ENCODE measurements around the gene DNAJA2. TPM values are rescaled to one million over a fixed set of nuclear protein-coding genes. Genes with fewer than 3 reads are reported as not detected.

The DNAJA2 gene
- polyA plus RNA-seq, 3 donors = 17.0 to 43.3 (median 37.1) TPM

DNA sequence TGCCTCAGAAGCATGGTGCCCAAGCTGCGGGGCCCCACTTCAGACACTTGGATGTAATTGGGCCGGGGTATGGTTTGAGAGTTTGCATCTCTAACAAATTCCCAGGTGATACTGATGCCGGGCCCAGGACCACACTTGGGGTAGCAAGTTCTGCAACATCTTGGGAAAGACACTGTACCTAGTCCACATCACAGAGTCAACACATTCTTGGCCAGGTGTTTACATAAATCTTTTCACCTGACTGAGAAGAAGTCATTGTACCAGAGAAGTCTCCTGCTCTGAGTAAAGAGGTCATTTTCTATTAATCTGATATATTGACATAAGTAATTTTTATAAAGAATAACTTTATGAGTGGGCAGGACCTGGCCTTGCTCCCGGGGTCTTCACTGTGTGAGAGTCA lies 61.8 kb downstream of the DNAJA2 start:
- no peak overlapping the region for H3K27ac ChIP-seq (ENCODE audit: low read depth, low read length)
- WGBS, 3 donors = 70 to 93% (median 92%) methylated on average over 4 of the region's 4 CpGs

DNA sequence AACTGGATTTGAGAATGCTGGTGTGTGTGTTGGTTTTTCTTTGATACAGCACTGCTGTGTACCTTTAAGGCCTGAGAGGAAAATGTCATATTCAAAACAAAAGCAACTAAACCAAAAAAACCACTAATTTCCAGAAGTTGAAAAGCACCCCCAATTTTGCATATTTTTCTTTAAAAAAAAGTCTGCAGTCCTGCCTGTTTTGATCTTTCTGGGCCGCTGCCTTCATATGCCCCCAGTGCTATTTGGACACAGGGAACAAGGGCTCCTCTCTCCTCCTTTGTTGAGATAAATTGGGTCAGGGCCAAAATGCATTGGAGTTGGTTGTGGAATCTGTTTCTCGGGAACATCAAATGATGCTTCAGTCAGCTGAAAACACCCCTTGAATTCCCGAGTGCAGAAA lies 62.4 kb downstream of the DNAJA2 start:
- WGBS, 3 donors = 49 to 75% (median 66%) methylated on average over 3 of the region's 3 CpGs
- H3K27ac ChIP-seq (ENCODE audit: low read depth, low read length) = no peak overlapping the region

DNA sequence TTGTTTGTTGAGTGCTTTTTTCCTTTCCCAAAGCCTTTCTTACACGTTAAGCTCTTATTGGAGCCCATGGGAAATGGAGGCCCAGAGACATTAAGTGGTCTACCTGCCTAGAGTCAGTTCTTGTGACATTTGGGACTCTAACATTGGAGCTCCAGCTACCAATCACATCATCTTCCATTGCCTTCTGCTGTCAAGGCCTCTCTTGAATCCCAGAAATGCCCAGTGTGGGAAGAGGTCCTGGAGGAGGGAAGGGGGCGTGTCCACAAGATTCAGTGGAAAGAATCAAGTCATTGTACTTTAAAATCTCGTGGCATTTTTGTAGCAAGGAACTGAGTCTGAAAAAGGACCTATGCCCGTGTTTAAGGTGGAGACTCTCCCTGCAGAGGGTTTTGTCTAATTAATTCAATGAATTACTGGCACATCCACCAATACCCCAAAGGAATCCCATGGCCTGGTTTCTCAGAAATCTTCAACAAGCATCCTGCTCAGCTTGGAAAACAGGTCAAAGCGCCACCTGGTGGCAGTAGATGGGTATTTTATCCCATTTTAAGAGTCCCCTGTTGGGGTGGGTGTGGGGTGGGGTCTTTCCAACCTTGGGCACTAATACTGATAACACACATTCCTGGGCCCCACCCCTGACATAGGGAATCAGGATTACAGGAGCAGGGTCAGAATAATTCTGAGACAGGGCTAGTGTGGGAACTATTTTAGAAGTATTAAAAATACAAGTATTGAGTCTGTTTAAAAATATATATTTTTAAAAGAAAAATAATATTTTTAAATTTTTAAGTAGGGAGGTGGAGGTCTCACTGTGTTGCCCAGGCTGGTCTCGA lies 64.7 kb downstream of the DNAJA2 start:
- WGBS, 3 donors = 40 to 46% (median 46%) methylated on average over 6 of the region's 6 CpGs
- H3K27ac ChIP-seq (ENCODE audit: low read depth, low read length) = no peak overlapping the region

DNA sequence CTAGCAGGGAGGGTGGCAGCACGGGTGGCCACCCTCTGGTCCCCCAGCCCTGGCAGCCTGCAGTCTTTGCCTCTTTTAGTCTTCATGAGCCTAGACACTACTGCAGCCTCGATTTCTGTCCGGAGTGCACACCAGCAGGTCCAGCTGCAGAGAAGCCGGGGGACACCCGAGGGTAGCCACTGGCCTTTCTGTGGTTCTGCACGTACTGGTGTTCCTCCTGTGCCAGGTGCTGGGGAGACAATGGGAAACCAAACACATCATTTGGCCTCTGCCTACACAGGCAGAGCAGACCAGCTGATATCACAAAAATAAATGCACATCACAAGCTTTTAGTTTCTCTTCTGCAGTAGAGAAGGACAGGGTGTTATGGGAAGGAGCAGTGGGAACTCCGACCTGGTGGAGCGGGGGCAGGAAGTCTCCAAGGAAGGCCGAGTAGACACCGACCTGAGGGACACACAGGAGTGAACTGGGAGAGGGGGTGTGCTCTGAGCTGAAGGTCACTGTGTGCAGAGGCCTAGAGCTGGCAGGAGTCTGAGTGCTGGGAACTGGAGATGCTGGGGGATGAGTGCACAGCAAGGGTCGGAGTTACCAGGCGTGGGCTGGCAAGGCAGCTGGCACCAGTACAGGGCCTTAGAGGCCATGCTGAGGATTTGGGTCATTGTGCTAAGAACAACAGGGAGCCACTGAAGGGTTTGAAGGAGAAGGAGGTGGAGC lies 66.3 kb downstream of the DNAJA2 start:
- no peak overlapping the region for H3K27ac ChIP-seq (ENCODE audit: low read depth, low read length)
- WGBS, 3 donors = 63 to 84% (median 81%) methylated on average over 12 of the region's 12 CpGs

DNA sequence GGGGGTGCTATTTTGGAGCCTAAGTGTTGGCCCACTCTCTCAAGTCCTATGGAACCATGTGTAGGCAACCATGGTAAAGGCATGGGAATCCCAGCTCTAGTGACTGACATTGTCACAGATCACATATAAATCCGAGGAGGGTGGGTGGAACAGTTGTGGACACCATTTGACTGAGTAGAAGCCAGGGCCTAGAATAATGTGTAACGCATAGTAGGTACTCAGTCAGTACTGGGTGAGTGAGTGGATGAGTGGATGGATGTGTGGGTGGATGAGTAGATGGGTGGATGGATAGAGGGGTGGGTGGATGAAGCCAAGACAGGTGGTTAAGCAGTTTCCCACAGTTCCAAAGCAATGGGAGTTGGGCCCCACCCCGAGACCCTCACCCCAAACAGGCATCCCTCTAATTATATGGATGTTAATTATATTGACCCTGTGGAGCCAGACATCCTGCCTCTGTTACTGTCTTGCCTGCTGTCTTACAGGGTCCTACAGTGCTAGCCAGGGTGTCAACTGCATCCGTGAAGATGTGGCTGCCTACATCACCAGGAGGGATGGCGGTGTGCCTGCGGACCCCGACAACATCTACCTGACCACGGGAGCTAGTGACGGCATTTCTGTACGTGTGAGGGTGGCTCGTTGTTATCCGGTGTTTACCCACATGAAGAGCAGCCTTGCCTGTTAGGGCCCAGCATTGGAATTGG lies 67.0 kb downstream of the DNAJA2 start:
- WGBS, 3 donors = 73 to 93% (median 91%) methylated on average over 12 of the region's 12 CpGs
- no peak overlapping the region for H3K27ac ChIP-seq (ENCODE audit: low read depth, low read length)

Other genes with a start within 250 kb of the DNAJA2 start
- under 1 TPM; 0.01 to 0.22 (median 0.03) TPM for gene MYLK3, start 225.3 kb downstream of the DNAJA2 start, polyA plus RNA-seq
- 1 to 10 TPM; 1.8 to 5.3 (median 2.9) TPM for gene C16orf87, start 142.5 kb downstream of the DNAJA2 start, polyA plus RNA-seq
- 10 to 100 TPM; 30.0 to 62.0 (median 59.2) TPM for gene GPT2, start 89.3 kb downstream of the DNAJA2 start, polyA plus RNA-seq
- gene NETO2, start 170.3 kb upstream of the DNAJA2 start, polyA plus RNA-seq = 1 to 10 TPM; 1.1 to 3.0 (median 1.4) TPM